Neural progenitor cell (in vitro differentiated cells): ENCODE data around the gene CSAD. TPM values are rescaled to one million over a fixed set of nuclear protein-coding genes. Genes with fewer than 3 reads are reported as not detected.

ENCODE experiments used
- DNase-seq: peaks from one replicate; pipeline ENCODE4 v3.0.0-alpha.2; 2016; ENCODE audit warnings: low spot score
- H2AFZ ChIP-seq: fragments of 200-600 bp; sonication (generic); replicated peaks from 2 replicates; pipeline ENCODE4 v1.6.1; 2016; ENCODE audit warnings: antibody characterized with exemption
- H3F3A ChIP-seq: fragments of 200-600 bp; sonication (generic); 2 replicates; pipeline ENCODE4 v1.6.1; 2016; ENCODE audit warnings: antibody characterized with exemption, low read depth
- H3K27ac ChIP-seq: fragments of 200-600 bp; sonication (generic); 2 replicates; pipeline ENCODE4 v1.5.1; 2016; ENCODE audit warnings: mild to moderate bottlenecking
- H3K27me3 ChIP-seq: fragments of 200-600 bp; sonication (generic); 2 replicates; pipeline ENCODE4 v1.6.1; 2016; ENCODE audit warnings: mild to moderate bottlenecking, moderate library complexity
- H3K36me3 ChIP-seq: fragments of 200-600 bp; sonication (generic); 2 replicates; pipeline ENCODE4 v1.5.1; 2016
- H3K4me1 ChIP-seq: fragments of 200-600 bp; sonication (generic); 2 replicates; pipeline ENCODE4 v1.6.1; 2016; ENCODE audit warnings: mixed run types
- H3K4me2 ChIP-seq: fragments of 200-600 bp; sonication (generic); 2 replicates; pipeline ENCODE4 v1.6.1; 2016
- H3K4me3 ChIP-seq: fragments of 200-600 bp; sonication (generic); 2 replicates; pipeline ENCODE4 v1.5.1; 2016
- H3K79me2 ChIP-seq: fragments of 200-600 bp; sonication (generic); 2 replicates; pipeline ENCODE4 v1.6.1; 2016; ENCODE audit warnings: low read depth
- H3K9ac ChIP-seq: fragments of 200-600 bp; sonication (generic); 2 replicates; pipeline ENCODE4 v1.6.1; 2016
- H3K9me3 ChIP-seq: fragments of 200-600 bp; sonication (generic); 2 replicates; pipeline ENCODE4 v1.5.1; 2016; ENCODE audit warnings: low read depth
- H4K20me1 ChIP-seq: fragments of 200-600 bp; sonication (generic); 2 replicates; pipeline ENCODE4 v1.6.1; 2016; ENCODE audit warnings: low read depth
- H3K27ac Mint-ChIP-seq: 3 replicates; pipeline ENCODE4 v1.8.0; 2021; ENCODE audit warnings: mixed read lengths
- H3K27me3 Mint-ChIP-seq: 2 replicates; pipeline ENCODE4 v1.8.0; 2022; ENCODE audit warnings: low read depth, mild to moderate bottlenecking, inconsistent platforms, moderate library complexity, mixed read lengths; ENCODE audit not compliant: insufficient read depth
- H3K36me3 Mint-ChIP-seq: 3 replicates; pipeline ENCODE4 v1.8.0; 2021; ENCODE audit warnings: mixed read lengths
- H3K4me1 Mint-ChIP-seq: 3 replicates; pipeline ENCODE4 v1.8.0; 2021; ENCODE audit warnings: mixed read lengths
- H3K4me3 Mint-ChIP-seq: 3 replicates; pipeline ENCODE4 v1.8.0; 2021; ENCODE audit warnings: mild to moderate bottlenecking, moderate library complexity, mixed read lengths
- H3K9me3 Mint-ChIP-seq: 3 replicates; pipeline ENCODE4 v1.8.0; 2020; ENCODE audit warnings: mixed read lengths
- CTCF ChIP-seq: fragments of 200-600 bp; sonication (generic); IDR thresholded peaks from 2 replicates; pipeline ENCODE4 v1.5.1; 2017; ENCODE audit warnings: antibody characterized with exemption, mild to moderate bottlenecking
- EZH2 ChIP-seq: fragments of 200-600 bp; sonication (generic); IDR thresholded peaks from 2 replicates; pipeline ENCODE4 v1.6.1; 2017; ENCODE audit warnings: antibody characterized with exemption, mild to moderate bottlenecking, moderate library complexity
- EZH2phosphoT487 ChIP-seq: fragments of 200-600 bp; sonication (generic); IDR thresholded peaks from 2 replicates; pipeline ENCODE4 v1.6.1; 2017; ENCODE audit warnings: antibody characterized with exemption
- total RNA-seq: library from RNA; depleted of rRNA; stranded (reverse); fragments of >200 nt; gene quantifications from 2 replicates; pipeline ENCODE4 v1.2.3, GENCODE V29; 2015; ENCODE audit warnings: low replicate concordance

CSAD gene
- total RNA-seq, 1 donor from 2014 or later = 26.9 TPM

GRCh38 chr12:53211476-53212381 lies 31.0 kb upstream of the CSAD start:
- Histone ChIP-seq H2AFZ (no peak overlapping the region), H4K20me1 (peaks cover 4% of the 10 kb centered on the region), H3K27ac (no peak overlapping the region), H3K4me1 (peaks cover 7% of the 10 kb centered on the region), H3F3A (peaks cover 27% of the 10 kb centered on the region), H3K27me3 (no peaks in the 10 kb centered on the region), H3K9me3 (no peaks in the 10 kb centered on the region), H3K79me2 (peaks cover 9% of the 10 kb centered on the region), H3K4me3 (no peak overlapping the region), H3K9ac (no peak overlapping the region), H3K36me3 (no peaks in the 10 kb centered on the region), H3K4me2 (no peak overlapping the region)
- Mint-ChIP-seq H3K27ac (peak overlapping the region; percentile 9), H3K27me3 (peaks cover 15% of the 10 kb centered on the region), H3K36me3 (no peaks in the 10 kb centered on the region), H3K9me3 (no peaks in the 10 kb centered on the region), H3K4me3 (peak overlapping the region; percentile 7), H3K4me1 (peaks cover 31% of the 10 kb centered on the region)
- TF ChIP-seq CTCF = peak; percentile 63
- no peak for TF ChIP-seq EZH2phosphoT487
- no peak for TF ChIP-seq EZH2
- peak; percentile 54 for DNase-seq

- no peaks in the 10 kb centered on the region for H3K9me3 Mint-ChIP-seq
- Histone ChIP-seq H3K4me2 (no peak overlapping the region), H3K4me3 (no peak overlapping the region), H3K79me2 (peaks cover under 1% of the 10 kb centered on the region), H3K9me3 (no peaks in the 10 kb centered on the region), H4K20me1 (no peaks in the 10 kb centered on the region), H2AFZ (no peak overlapping the region), H3F3A (peaks cover 18% of the 10 kb centered on the region), H3K36me3 (no peaks in the 10 kb centered on the region), H3K27me3 (no peaks in the 10 kb centered on the region), H3K9ac (no peak overlapping the region), H3K27ac (no peak overlapping the region), H3K4me1 (no peaks in the 10 kb centered on the region)
- H3K36me3 Mint-ChIP-seq = no peaks in the 10 kb centered on the region
- no peak overlapping the region for H3K4me3 Mint-ChIP-seq
- no peak overlapping the region for H3K27ac Mint-ChIP-seq
- H3K27me3 Mint-ChIP-seq = peaks cover 10% of the 10 kb centered on the region
- no peak for TF ChIP-seq EZH2phosphoT487
- TF ChIP-seq EZH2 = no peak
- no peak for TF ChIP-seq CTCF
- H3K4me1 Mint-ChIP-seq = peaks cover 25% of the 10 kb centered on the region
- no peak for DNase-seq
Measured at GRCh38 chr12:53210843-53211242, 30.1 kb upstream of the CSAD start.

GRCh38 chr12:53208877-53209463 lies 28.2 kb upstream of the CSAD start:
- Histone ChIP-seq H3K4me2 (no peak overlapping the region), H3F3A (peaks cover 18% of the 10 kb centered on the region), H4K20me1 (no peaks in the 10 kb centered on the region), H2AFZ (no peak overlapping the region), H3K79me2 (no peaks in the 10 kb centered on the region), H3K4me3 (no peak overlapping the region), H3K27ac (no peak overlapping the region), H3K4me1 (no peaks in the 10 kb centered on the region), H3K9me3 (no peaks in the 10 kb centered on the region), H3K9ac (no peak overlapping the region), H3K27me3 (no peaks in the 10 kb centered on the region), H3K36me3 (no peaks in the 10 kb centered on the region)
- Mint-ChIP-seq H3K4me3 (no peak overlapping the region), H3K27ac (no peak overlapping the region), H3K27me3 (peaks cover 6% of the 10 kb centered on the region), H3K36me3 (no peaks in the 10 kb centered on the region), H3K4me1 (peaks cover 19% of the 10 kb centered on the region), H3K9me3 (no peaks in the 10 kb centered on the region)
- no peak for DNase-seq
- no peak for TF ChIP-seq EZH2phosphoT487
- no peak for TF ChIP-seq EZH2
- no peak for TF ChIP-seq CTCF
